Lower leg skin (tissue), 3 donors: ENCODE measurements around the gene PPP1R18.

ENCODE experiments used
- POLR2A ChIP-seq, 2 donors: fragments of 450-650 bp; IDR thresholded peaks; one replicate each; pipeline ENCODE4 v1.6.1; 2016 to 2017; ENCODE audit warnings: antibody characterized with exemption in 2 of 2, mild to moderate bottlenecking in 1 of 2, moderate library complexity in 1 of 2
- TF ChIP-seq, protein P1 (sequence below), 3 donors: fragments of 450-650 bp; IDR thresholded peaks; one replicate each; pipeline ENCODE4 v1.5.1; 2016; ENCODE audit warnings: antibody characterized with exemption in 3 of 3, mild to moderate bottlenecking in 3 of 3, moderate library complexity in 2 of 3

DNA sequence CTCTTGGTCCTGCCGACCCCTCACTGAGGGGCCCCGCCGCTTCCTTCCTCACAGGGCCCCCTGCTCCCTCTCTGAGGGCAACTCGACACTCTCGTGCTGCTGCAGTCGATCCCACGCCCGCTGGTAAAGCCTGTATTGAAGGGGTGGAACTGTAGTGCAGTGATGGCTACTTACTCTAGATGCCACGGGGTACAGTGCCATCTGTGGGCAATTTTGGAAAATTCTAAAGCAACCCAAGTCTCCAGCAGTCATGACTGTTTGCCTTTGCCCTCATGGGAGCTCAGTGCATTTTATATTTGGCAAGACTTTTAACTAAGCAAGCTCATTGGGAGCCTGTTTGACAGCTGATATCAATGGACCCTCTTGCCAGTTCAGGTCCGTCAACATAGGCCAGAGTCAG is 46.0 kb downstream of the PPP1R18 start:
- TF ChIP-seq, protein P1, sequence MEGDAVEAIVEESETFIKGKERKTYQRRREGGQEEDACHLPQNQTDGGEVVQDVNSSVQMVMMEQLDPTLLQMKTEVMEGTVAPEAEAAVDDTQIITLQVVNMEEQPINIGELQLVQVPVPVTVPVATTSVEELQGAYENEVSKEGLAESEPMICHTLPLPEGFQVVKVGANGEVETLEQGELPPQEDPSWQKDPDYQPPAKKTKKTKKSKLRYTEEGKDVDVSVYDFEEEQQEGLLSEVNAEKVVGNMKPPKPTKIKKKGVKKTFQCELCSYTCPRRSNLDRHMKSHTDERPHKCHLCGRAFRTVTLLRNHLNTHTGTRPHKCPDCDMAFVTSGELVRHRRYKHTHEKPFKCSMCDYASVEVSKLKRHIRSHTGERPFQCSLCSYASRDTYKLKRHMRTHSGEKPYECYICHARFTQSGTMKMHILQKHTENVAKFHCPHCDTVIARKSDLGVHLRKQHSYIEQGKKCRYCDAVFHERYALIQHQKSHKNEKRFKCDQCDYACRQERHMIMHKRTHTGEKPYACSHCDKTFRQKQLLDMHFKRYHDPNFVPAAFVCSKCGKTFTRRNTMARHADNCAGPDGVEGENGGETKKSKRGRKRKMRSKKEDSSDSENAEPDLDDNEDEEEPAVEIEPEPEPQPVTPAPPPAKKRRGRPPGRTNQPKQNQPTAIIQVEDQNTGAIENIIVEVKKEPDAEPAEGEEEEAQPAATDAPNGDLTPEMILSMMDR (IDR thresholded peaks at IDR 0.05): no peak
- TF ChIP-seq POLR2A (IDR thresholded peaks at IDR 0.05): no peak
